Measurements from ENCODE around the gene IGF1R. TPM values are rescaled to one million over a fixed set of nuclear protein-coding genes. Genes with fewer than 3 reads are reported as not detected.

The IGF1R gene
- total RNA-seq, 2 donors from 2014 or later, result 32.1 to 64.1 TPM

DNA sequence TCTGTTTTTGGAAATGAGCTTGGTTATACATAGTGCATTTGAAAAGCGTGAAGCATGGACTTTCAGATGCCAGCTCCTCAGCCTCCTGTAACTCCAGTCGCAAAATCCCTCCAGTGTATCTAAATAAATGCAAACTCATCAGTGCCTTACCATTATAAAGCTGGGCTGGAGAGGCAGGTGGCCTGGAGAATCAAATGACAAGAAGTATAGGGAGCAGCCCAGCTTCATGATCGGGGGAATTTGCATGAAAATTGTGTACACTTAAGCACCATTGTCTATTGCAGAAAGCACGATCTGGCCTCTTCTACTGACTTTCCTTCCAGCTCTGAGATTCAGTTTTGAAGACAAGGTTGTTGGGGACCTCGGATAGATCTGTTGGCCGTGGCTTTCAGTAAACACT, 71.7 kb downstream of the IGF1R start:
- Histone ChIP-seq H3K4me1 (peaks cover 0 to 93% of the 10 kb centered on the region in 2 donors), H3K4me3 (no peak overlapping the region), H3K27me3 (no peaks in the 10 kb centered on the region), H3K36me3 (no peaks in the 10 kb centered on the region), H3K27ac (peak overlapping the region; percentile 85 to 90), H3K9me3 (no peaks in the 10 kb centered on the region)
- TF ChIP-seq CTCF (IDR thresholded peaks at IDR 0.05), result no peak
- DNase-seq (ENCODE audit: low spot score), result no peak

- TF ChIP-seq CTCF (IDR thresholded peaks at IDR 0.05), result no peak
- Histone ChIP-seq H3K4me3 (no peak overlapping the region), H3K36me3 (no peaks in the 10 kb centered on the region), H3K4me1 (peaks cover 0 to 87% of the 10 kb centered on the region in 2 donors), H3K9me3 (no peaks in the 10 kb centered on the region), H3K27ac (peak overlapping the region; percentile 85 to 90), H3K27me3 (no peaks in the 10 kb centered on the region)
- DNase-seq (ENCODE audit: low spot score), result no peak
Observed at GRCh38 chr15:98720577-98721565, 72.5 kb downstream of the IGF1R start.

GRCh38 chr15:98722209-98722608, 73.9 kb downstream of the IGF1R start:
- peaks cover 0 to 86% of the 10 kb centered on the region in 2 donors for H3K4me1 ChIP-seq
- H3K36me3 ChIP-seq, result no peaks in the 10 kb centered on the region
- no peak for TF ChIP-seq CTCF (IDR thresholded peaks at IDR 0.05)
- no peak overlapping the region for H3K4me3 ChIP-seq
- H3K9me3 ChIP-seq, result no peaks in the 10 kb centered on the region
- no peak for DNase-seq (ENCODE audit: low spot score)
- H3K27me3 ChIP-seq, result no peaks in the 10 kb centered on the region
- peak overlapping the region; percentile 85 to 90 for H3K27ac ChIP-seq

GRCh38 chr15:98722645-98723044, 74.3 kb downstream of the IGF1R start:
- no peak for DNase-seq (ENCODE audit: low spot score)
- Histone ChIP-seq H3K27me3 (no peaks in the 10 kb centered on the region), H3K4me3 (no peak overlapping the region), H3K4me1 (peaks cover 0 to 89% of the 10 kb centered on the region in 2 donors), H3K9me3 (no peaks in the 10 kb centered on the region), H3K27ac (peak overlapping the region; percentile 85 to 90), H3K36me3 (no peaks in the 10 kb centered on the region)
- TF ChIP-seq CTCF (IDR thresholded peaks at IDR 0.05), result no peak

DNA sequence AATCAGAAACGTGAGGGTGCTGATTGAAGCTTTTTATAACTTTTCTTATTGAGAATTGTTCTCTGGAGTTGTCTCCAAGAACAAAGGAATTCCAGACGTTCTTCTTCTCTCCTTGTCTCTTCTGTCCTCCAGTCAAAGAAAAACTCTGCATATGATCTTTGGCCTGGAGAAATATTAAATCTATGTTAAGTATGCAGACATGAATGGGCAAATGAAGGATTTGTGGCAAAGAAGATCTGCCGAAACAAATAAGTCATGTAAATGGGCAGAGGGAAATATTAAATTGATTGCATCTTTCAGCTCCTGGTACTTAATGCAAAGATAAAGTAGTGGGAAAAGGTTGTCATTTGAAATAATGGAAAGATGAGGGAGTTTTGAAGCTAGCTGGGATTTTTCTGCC, 74.9 kb downstream of the IGF1R start:
- no peak for DNase-seq (ENCODE audit: low spot score)
- Histone ChIP-seq H3K4me1 (peaks cover 0 to 89% of the 10 kb centered on the region in 2 donors), H3K4me3 (no peak overlapping the region), H3K27me3 (no peaks in the 10 kb centered on the region), H3K9me3 (no peaks in the 10 kb centered on the region), H3K36me3 (no peaks in the 10 kb centered on the region), H3K27ac (peak overlapping the region; percentile 85 to 90)
- TF ChIP-seq CTCF (IDR thresholded peaks at IDR 0.05), result no peak

All from right atrium auricular region (tissue), 2 donors.